Lower leg skin (tissue), 3 donors: ENCODE measurements around the gene TMEM218.

Experiments used
- CTCF ChIP-seq, 3 donors: fragments of 450-650 bp; IDR thresholded peaks; one replicate each; pipeline ENCODE4 v1.5.1; 2016; ENCODE audit warnings: antibody characterized with exemption in 3 of 3, mild to moderate bottlenecking in 3 of 3, moderate library complexity in 2 of 3
- POLR2A ChIP-seq, 2 donors: fragments of 450-650 bp; IDR thresholded peaks; one replicate each; pipeline ENCODE4 v1.6.1; 2016 to 2017; ENCODE audit warnings: antibody characterized with exemption in 2 of 2, mild to moderate bottlenecking in 1 of 2, moderate library complexity in 1 of 2

GRCh38 chr11:125153837-125154236 lies 42.4 kb upstream of the TMEM218 start:
- TF ChIP-seq CTCF (IDR thresholded peaks at IDR 0.05) (no peak), POLR2A (IDR thresholded peaks at IDR 0.05) (no peak)
